Measurements from ENCODE around the gene GXYLT2. TPM values are rescaled to one million over a fixed set of nuclear protein-coding genes. Genes with fewer than 3 reads are reported as not detected.

The GXYLT2 gene
- total and polyA plus RNA-seq, 2 of the 13 experiments (the other 11 are each of a cell fraction or from before 2014, with no cell fraction given), result 4.3 to 6.9 TPM

DNA sequence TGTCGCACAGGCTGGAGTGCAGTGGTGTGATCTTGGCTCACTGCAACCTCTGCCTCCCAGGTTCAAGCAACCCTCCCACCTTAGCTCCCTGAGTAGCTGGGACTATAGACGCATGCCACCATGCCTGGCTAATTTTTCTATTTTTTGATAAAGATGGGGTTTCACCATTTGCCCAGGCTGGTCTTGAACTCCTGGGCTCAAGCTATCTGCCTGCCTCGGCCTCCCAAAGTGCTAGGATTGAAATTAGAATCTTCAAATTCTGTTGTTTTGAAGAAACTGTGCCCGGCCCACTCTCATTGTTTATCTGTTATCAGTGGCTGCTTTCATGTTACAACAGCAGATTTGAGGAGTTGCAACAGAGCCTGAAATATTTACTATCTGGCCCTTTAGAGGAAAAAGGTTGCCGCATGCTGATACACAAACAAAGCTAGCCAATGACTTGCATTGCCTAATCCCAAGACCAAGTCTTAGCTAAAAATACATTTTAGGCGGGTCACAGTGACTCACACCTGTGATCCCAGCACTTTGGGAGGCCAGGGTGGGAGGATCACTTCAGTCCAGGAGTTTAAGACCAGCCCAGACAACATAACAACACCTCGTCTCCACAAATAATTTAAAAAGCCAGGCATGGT, 65.6 kb downstream of the GXYLT2 start (continued):
- no peak for TF ChIP-seq SKI (IDR thresholded peaks at IDR 0.05; ENCODE audit: partially characterized antibody)
- no peak for TF ChIP-seq SRSF1 (optimal IDR thresholded peaks at IDR 0.05; ENCODE audit: low read depth, low read length)
- no peak for TF ChIP-seq ZNF777 (CRISPR knock-in tag; IDR thresholded peaks at IDR 0.05)
- TF ChIP-seq, protein P1, sequence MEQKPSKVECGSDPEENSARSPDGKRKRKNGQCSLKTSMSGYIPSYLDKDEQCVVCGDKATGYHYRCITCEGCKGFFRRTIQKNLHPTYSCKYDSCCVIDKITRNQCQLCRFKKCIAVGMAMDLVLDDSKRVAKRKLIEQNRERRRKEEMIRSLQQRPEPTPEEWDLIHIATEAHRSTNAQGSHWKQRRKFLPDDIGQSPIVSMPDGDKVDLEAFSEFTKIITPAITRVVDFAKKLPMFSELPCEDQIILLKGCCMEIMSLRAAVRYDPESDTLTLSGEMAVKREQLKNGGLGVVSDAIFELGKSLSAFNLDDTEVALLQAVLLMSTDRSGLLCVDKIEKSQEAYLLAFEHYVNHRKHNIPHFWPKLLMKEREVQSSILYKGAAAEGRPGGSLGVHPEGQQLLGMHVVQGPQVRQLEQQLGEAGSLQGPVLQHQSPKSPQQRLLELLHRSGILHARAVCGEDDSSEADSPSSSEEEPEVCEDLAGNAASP (CRISPR knock-in tag; IDR thresholded peaks at IDR 0.05; ENCODE audit: borderline replicate concordance), result peak; percentile 68
- TF ChIP-seq, protein P2, sequence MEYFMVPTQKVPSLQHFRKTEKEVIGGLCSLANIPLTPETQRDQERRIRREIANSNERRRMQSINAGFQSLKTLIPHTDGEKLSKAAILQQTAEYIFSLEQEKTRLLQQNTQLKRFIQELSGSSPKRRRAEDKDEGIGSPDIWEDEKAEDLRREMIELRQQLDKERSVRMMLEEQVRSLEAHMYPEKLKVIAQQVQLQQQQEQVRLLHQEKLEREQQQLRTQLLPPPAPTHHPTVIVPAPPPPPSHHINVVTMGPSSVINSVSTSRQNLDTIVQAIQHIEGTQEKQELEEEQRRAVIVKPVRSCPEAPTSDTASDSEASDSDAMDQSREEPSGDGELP (IDR thresholded peaks at IDR 0.05; ENCODE audit: borderline replicate concordance, low read depth), result peak; percentile 68; the same call in 1 of the 2 replicates
- no peak for TF ChIP-seq ZNF276 (CRISPR knock-in tag; IDR thresholded peaks at IDR 0.05; ENCODE audit: low read depth)
- peak; percentile 74; the same call in 1 of the 2 replicates for TF ChIP-seq FOSL1 (CRISPR knock-in tag; IDR thresholded peaks at IDR 0.05; ENCODE audit: borderline replicate concordance)
- peak; percentile 66; the same call in 1 of the 2 replicates for TF ChIP-seq ATF2 (CRISPR knock-in tag; IDR thresholded peaks at IDR 0.05)
- no peak for TF ChIP-seq MAFG (CRISPR knock-in tag; IDR thresholded peaks at IDR 0.05)
- TF ChIP-seq ZNF33B (CRISPR knock-in tag; IDR thresholded peaks at IDR 0.05), result no peak; the same call in none of the 2 replicates
- TF ChIP-seq, protein P3, sequence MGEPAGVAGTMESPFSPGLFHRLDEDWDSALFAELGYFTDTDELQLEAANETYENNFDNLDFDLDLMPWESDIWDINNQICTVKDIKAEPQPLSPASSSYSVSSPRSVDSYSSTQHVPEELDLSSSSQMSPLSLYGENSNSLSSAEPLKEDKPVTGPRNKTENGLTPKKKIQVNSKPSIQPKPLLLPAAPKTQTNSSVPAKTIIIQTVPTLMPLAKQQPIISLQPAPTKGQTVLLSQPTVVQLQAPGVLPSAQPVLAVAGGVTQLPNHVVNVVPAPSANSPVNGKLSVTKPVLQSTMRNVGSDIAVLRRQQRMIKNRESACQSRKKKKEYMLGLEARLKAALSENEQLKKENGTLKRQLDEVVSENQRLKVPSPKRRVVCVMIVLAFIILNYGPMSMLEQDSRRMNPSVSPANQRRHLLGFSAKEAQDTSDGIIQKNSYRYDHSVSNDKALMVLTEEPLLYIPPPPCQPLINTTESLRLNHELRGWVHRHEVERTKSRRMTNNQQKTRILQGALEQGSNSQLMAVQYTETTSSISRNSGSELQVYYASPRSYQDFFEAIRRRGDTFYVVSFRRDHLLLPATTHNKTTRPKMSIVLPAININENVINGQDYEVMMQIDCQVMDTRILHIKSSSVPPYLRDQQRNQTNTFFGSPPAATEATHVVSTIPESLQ (CRISPR knock-in tag; conservative IDR thresholded peaks at IDR 0.05), result no peak
- TF ChIP-seq ZNF577 (CRISPR knock-in tag; IDR thresholded peaks at IDR 0.05; ENCODE audit: borderline replicate concordance, low read depth), result no peak
- TF ChIP-seq ZNF780A (CRISPR knock-in tag; IDR thresholded peaks at IDR 0.05), result 0 out of 2 replicates have a peak, but pooled peaks have one; percentile 21
- no peak for TF ChIP-seq U2AF1 (optimal IDR thresholded peaks at IDR 0.05; ENCODE audit: low read depth, low read length)
- TF ChIP-seq RAD21 (CRISPR knock-in tag; IDR thresholded peaks at IDR 0.05), result no peak
- TF ChIP-seq NCOA1 (CRISPR knock-in tag; IDR thresholded peaks at IDR 0.05), result no peak
- no peak for TF ChIP-seq ZNF83 (CRISPR knock-in tag; IDR thresholded peaks at IDR 0.05; ENCODE audit: borderline replicate concordance)
- TF ChIP-seq, protein P4, sequence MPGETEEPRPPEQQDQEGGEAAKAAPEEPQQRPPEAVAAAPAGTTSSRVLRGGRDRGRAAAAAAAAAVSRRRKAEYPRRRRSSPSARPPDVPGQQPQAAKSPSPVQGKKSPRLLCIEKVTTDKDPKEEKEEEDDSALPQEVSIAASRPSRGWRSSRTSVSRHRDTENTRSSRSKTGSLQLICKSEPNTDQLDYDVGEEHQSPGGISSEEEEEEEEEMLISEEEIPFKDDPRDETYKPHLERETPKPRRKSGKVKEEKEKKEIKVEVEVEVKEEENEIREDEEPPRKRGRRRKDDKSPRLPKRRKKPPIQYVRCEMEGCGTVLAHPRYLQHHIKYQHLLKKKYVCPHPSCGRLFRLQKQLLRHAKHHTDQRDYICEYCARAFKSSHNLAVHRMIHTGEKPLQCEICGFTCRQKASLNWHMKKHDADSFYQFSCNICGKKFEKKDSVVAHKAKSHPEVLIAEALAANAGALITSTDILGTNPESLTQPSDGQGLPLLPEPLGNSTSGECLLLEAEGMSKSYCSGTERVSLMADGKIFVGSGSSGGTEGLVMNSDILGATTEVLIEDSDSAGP (CRISPR knock-in tag; IDR thresholded peaks at IDR 0.05; ENCODE audit: borderline replicate concordance), result 0 out of 2 replicates have a peak, but pooled peaks have one; percentile 32
- TF ChIP-seq SAFB2 (CRISPR knock-in tag; IDR thresholded peaks at IDR 0.05; ENCODE audit: borderline replicate concordance, low read depth), result no peak
- no peak for TF ChIP-seq ZBTB42 (CRISPR knock-in tag; IDR thresholded peaks at IDR 0.05)

Measured in HepG2 (cell line).